Activated T-cell treated with anti-CD3 and anti-CD28 coated beads for 4 hours (primary cell): ENCODE results near the gene PTPRN2.
"Not testable (repeated sequence)": the region's sequence is repeated elsewhere in the genome, so short reads cannot be mapped to it uniquely, and the experiment has no call there.

Experiments
- DNase-seq: peaks from one replicate; pipeline ENCODE4 v3.0.0-alpha.2; 2020

PTPRN2 gene

GRCh38 chr7:158315326-158315725 lies 272.3 kb downstream of the PTPRN2 start:
- no peak for DNase-seq

- no peak for DNase-seq
These were observed 273.2 kb downstream of the PTPRN2 start for GRCh38 chr7:158314394-158314793.

- no peak for DNase-seq
These were observed 273.7 kb downstream of the PTPRN2 start for GRCh38 chr7:158313931-158314330.

GRCh38 chr7:158312789-158313188 lies 274.8 kb downstream of the PTPRN2 start:
- no peak for DNase-seq

- no peak for DNase-seq
These were observed 275.8 kb downstream of the PTPRN2 start for GRCh38 chr7:158311791-158312190.

GRCh38 chr7:158310924-158311666 lies 276.5 kb downstream of the PTPRN2 start:
- DNase-seq = no peak

GRCh38 chr7:158309868-158310763 lies 277.5 kb downstream of the PTPRN2 start:
- DNase-seq = no peak

GRCh38 chr7:158308001-158308400 lies 279.6 kb downstream of the PTPRN2 start:
- no peak for DNase-seq

- not testable (repeated sequence) for DNase-seq
These were observed 283.6 kb downstream of the PTPRN2 start for GRCh38 chr7:158304072-158304471.

- no peak for DNase-seq
These were observed 284.5 kb downstream of the PTPRN2 start for GRCh38 chr7:158303121-158303520.

DNA sequence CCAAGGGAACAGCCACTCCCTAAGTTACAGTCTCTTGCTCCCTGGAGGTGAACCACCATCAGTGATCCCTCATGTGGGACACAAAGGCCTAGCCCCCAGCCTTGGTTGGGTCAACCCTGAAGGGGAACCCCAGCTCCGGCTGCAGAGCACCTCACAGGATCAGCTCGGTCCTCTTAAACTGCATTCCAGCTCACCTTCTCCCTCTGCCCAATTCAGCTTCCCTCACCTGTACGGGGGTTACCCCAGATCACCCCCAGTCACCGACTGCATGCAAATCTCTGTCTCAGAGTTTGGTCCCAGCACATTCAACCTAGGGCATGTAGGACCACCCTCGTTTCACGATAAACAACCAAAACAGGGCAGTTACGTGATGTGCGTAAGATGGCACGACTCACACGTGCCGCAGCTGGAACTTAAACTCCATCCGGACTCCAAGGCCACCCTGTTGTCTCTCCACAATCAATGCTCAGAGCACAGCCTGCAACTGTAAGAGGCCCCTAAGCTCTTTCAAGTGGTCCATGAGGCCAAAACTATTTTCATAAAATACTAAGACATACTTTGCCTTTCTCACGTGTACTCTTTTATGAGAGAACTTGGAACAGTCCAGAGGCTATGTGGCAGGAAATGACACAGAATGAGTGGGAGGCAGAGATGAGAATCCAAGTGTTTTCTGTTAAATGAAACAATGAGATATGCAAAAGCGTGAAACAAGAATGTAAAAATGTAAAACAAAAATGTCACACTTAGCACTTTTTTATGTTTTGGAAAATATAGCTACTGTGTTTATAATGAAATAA lies 285.2 kb downstream of the PTPRN2 start:
- no peak for DNase-seq

GRCh38 chr7:158301207-158301606 lies 286.4 kb downstream of the PTPRN2 start:
- DNase-seq = no peak

GRCh38 chr7:158300427-158300826 lies 287.2 kb downstream of the PTPRN2 start:
- DNase-seq = no peak

GRCh38 chr7:158299607-158300006 lies 288.0 kb downstream of the PTPRN2 start:
- no peak for DNase-seq

GRCh38 chr7:158296798-158297104 lies 290.9 kb downstream of the PTPRN2 start:
- no peak for DNase-seq

DNA sequence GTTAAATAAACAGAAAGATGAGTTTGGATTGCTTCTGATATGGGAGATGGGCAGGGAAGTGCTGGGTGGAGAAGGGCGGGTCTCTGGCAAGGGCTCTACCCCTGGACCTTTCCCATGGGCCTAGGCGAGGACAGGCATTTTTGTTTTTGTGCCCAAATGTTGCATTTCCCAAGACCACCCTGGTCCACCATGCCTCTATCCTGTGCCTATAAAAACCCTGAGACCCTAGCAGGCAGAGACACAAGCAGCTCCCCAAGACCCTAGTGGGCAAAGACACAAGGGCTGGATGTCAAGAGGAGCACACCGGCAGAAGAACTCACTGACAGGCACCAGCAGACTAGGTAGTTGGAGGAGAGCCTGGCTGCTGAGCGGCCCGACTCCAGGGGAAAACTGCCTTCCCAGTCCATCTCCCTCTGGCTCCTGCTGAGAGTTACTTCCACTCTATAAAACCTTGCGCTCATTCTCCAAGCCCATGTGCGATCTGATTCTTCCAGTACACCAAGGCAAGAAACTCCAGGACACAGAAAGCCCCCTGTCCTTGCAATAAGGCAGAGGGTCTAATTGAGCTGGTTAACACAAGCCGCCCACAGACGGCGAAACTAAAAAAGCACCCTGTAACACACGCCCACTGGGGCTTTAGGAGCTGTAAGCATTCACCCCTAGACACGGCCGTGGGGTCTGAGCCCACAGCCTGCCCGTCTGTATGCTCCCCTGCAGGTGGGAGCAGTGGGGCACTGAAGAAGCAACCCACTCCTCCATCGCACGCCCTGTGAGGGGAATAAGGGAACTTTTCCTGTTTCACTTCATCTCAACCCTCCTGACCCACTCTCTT lies 291.4 kb downstream of the PTPRN2 start:
- no peak for DNase-seq

DNA sequence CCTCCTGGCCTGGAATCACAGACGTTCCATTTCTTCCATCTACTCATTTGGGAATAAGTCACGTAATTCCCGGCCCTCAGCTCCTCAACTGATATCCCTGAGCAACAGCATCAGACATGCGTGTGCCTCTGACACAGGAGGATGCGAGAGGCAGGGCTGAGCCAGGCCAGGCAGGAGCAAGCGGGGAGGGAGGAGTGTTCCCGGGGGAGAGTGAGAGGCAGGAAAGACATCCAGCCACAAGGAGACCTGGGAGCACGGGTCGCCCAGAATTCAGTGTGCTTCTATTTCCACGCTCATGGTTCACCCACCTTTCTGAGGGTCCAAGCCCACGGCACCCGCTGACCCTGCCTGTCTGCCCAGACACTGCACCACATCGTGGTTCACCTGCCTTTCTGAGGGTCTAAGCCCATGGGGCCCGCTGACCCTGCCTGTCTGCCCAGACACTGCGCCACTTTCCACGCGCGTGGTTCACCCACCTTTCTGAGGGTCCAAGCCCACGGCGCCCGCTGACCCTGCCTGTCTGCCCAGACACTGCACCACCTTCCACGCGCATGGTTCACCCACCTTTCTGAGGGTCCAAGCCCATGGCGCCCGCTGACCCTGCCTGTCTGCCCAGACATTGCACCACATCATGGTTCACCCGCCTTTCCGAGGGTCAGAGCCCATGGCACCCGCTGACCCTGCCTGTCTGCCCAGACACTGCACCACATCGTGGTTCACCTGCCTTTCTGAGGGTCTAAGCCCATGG lies 293.0 kb downstream of the PTPRN2 start:
- DNase-seq = not testable (repeated sequence)

- no peak for DNase-seq
These were observed 294.7 kb downstream of the PTPRN2 start for GRCh38 chr7:158292948-158293347.

GRCh38 chr7:158291998-158292397 lies 295.6 kb downstream of the PTPRN2 start:
- no peak for DNase-seq

DNA sequence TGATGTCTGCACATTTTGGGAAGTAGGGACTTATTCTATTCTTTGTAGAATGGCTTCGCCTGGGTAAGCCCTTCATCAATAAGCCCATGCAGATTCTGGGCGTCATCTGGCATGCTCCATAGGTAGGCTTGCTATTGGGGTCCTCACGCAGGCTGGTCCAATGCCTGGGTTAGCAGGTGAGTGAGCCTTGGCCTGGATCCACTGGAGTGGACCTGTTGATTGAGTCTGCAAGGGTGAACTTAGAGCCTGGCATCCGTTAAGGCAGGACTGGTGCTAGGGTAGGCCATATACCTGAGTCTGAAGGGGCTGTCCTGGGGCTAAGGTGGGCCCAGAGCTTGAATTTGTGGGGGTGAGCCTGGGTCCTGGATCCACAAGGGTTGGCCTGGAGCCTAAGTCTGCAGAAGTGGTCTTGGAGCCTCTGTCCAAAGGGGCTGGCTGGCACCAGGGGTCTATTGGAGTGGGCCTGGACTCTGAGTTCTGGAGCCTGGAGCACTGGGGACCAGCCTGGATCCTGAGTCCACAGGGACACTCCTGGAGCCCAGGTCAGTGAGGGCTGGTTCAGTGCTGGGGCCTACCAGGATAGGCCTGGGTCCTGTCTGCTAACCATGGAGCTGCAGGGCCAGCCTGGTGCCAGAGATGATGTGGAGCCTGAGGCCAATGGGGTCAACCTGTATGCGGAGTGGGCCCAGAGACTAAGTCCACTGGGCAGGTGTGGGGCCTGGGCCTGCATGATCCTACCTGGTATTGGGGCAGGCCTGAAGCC lies 297.7 kb downstream of the PTPRN2 start:
- no peak for DNase-seq

GRCh38 chr7:158289231-158289630 lies 298.4 kb downstream of the PTPRN2 start:
- no peak for DNase-seq
